Activated CD8-positive, alpha-beta memory T cell treated with anti-CD3 and anti-CD28 coated beads for 36 hours (primary cell): ENCODE measurements around the gene KDM5D. TPM values are rescaled to one million over a fixed set of nuclear protein-coding genes. Genes with fewer than 3 reads are reported as not detected.

Experiments
- CTCF ChIA-PET: fragments of 350-600 bp; sonication (Branson Sonifier 250); formaldehyde crosslinking; loops from one replicate; lab custom pipeline; 2021; ENCODE audit warnings: antibody characterized with exemption; lab: Charles Lee
- POLR2A ChIA-PET: fragments of 350-600 bp; sonication (Branson Sonifier 250); formaldehyde crosslinking; loops from one replicate; lab custom pipeline; 2021; ENCODE audit warnings: antibody characterized with exemption; lab: Charles Lee
- total RNA-seq, 2 experiments: library from RNA; stranded (reverse); gene quantifications; one replicate each; pipeline ENCODE4 v1.2.3, GENCODE V29; 2021

Gene KDM5D
- 10 to 100 TPM; 29.4 to 31.3 TPM for total RNA-seq

DNA sequence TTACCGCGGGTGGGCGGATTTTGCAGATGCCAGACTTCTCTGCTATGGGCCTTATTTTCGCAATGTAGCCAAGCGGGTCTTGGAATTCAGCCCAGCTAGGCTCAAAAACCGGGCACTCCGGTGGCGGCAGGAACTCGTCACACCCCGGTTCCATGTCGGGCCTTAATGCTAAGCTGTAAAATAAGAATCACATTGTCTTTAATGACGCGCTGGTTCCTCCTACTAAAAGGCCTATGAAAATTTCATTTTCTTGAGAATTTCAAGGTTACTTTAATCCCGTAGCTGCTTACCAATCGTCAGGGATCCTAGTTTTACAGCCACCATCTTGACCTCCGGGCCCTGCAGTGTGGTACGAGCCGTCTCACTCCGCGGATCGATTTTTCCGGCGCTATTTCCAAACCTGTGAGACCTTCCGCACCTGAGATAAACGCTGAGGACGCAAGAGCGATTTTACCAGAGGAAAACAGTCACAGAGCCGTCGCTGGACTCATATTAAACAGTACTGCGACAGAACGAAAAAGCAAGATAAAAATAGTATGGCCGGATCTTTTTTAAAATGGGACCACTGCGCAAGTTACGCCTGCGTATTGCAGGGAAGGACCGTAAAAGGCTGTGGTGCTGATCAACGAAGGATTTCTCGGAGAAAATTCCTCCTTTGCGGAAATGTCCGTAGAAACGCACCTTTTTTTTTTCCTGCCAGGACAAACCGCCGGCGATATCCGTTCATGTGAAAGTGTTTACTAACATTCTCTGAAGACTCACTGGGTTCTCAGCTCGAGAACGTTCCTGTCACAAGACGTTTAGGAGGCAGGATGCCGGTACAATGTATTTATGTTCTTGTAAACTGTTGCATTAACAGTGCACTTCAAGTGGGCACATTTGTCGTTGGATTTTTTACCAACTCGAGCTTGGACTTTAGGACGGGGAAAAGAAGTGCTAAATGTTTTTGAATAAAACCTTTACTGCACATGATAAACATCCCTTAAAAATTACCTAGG, at the start of gene KDM5D:
Gene KDM5D, minus strand, starts transcription at position 346 of the 998 bp plus-strand sequence. Its CDS starts 192 bp downstream, at position 154.
- POLR2A ChIA-PET = no interaction called here
- CTCF ChIA-PET = no interaction called here

DNA sequence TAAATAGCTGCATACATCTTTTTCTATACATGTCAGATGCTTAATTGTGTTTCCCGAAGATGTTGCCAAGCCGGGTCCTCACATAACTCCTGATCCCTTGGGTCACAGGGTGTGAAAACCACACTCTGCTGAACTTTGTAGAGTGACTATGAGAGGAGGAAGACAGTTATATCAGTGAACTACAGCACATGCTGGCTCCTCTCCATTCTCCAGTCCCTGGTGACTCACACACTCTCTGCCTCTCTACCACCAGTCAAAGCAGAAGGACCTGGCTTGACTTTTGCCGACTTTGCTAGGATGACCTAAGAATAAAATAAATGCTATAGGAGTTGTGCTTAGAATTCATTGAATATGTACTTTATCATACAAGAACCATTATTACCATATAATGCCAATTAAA, 23.8 kb upstream of the KDM5D start:
- POLR2A ChIA-PET = no interaction called here
- CTCF ChIA-PET = no interaction called here

DNA sequence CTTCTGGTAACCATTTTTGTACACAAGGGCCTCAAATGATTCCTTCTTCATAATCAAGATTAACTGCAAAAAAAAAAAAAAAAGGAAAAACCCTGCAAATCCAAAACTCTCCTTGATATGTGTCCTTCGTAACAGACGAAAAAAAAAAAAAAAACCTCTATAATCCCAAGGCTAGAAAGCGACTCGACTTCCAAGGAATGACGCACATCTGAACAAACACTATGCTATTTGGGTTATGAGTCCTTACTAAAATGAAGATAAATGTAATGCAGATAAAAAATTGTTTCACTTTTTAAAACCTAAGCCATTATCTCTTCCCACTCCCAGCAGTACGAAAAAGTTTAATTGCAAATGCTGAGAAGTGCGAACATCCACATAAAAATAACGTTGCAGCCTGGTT, 1.2 kb downstream of the KDM5D start:
- CTCF ChIA-PET = no interaction called here

DNA sequence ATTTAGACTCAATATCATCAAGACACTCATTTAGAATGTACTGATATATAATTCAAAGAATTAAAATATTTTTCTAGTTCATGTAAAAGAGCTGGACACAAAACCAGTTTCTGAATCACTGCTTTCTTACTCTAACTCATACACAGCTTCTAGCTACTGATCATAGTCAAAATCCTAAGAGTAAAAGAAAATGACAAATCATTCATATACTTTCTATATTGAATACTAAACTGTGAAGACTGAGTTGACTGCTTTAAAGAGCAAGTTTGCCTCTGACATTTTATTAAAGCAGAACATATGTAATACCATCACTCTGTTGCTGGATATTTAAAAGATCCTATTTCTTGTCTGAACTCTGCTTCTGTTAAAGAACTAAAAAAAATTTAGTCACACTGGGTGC, 2.4 kb downstream of the KDM5D start:
- CTCF ChIA-PET = no interaction called here
- POLR2A ChIA-PET = no interaction called here

More for the DNA sequence above, 1.2 kb downstream of the KDM5D start:
- POLR2A ChIA-PET = no interaction called here

DNA sequence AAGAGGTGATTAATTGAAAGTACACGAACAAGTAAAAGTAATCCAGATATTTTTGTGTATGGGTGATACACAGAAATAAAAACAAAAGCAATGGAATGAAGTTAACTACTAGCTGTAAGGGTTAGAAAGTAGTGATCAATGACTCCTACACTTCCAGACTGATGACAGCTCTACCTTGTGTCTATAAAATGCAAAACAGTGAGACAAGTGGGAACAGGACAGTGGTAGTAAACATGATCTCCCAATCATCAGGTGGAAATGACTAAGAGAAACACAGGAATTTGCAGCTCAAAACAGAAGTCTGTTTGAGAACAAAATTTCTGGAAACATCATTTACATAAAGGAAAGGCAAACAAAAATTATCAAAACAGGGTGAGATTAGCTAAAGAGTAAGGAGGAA, 10.1 kb downstream of the KDM5D start:
- POLR2A ChIA-PET = no interaction called here
- CTCF ChIA-PET = no interaction called here

DNA sequence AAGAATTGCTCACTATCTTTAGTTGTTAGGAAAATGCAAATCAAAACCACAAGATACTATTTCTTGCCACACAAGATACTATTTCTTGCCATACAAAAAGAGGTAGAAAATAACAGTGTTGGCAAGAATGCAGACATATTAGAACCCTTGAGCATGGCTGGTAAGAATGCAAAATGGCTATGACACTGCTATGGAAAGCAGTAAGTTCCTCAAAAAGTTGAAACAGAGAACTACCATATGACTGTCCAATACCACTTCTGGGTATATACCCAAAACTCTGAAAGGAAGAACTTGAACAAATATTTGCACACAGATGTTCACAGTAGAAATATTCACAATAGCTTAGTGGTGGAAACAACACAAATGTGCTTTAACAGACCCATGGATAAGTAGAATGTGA, 26.6 kb downstream of the KDM5D start:
- ChIA-PET CTCF (no interaction called here), POLR2A (no interaction called here)

DNA sequence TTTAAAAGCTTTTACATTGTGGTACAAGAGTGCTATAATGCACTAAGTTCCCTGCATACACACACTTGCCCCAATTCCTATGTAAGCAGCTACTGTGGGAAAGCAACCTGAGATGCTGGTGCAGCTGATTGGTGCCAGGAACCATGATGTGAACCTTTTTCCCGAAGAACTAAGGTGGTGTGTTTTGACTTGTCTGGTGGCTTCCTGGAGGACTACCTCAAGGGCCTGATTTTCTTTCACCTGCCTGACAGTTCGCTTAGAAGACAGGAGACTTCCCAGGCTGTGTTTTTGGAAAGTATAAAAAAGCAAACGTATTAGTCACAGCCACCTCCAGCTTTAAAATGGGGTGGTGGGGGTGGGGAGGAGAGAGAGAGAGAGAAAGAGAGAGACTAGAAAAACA, 27.4 kb downstream of the KDM5D start:
- POLR2A ChIA-PET = no interaction called here
- CTCF ChIA-PET = no interaction called here

DNA sequence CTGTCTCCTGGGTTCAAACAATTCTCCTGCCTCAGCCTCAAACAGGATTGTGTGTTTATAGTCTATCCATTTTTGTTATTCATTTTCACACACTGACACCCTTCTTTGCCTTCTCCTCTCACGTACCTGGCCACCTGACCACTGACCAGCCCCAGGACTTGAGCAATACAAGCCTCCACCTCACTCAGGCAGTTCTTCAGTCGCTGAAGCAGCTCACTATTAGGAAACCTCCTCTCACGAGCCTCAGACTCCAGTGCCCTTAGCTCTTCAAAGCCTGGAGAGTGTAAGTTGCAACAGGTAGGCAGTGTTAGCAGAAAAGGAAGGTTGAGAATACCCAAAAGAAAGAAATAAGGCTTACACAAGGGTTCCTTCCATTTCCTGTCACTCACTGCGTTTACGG, 29.3 kb downstream of the KDM5D start:
- ChIA-PET CTCF (no interaction called here), POLR2A (no interaction called here)

DNA sequence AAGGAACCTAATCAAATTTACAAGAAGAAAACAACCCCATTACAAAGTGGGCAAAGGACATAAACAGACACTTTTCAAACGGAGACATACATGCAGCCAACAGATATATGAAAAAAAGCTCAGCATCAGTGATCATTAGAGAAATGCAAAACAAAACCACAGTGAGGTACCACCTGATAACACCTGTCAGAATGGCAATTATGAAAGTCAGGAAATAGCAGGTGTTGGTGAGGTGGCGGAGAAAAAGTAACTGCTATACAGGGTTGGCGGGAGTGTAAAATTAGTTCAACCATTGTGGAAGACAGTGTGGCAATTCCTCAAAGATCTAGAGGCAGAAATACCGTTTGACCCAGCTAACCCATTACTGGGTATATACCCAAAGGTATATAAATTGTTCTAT, 31.1 kb downstream of the KDM5D start:
- ChIA-PET POLR2A (no interaction called here), CTCF (no interaction called here)

DNA sequence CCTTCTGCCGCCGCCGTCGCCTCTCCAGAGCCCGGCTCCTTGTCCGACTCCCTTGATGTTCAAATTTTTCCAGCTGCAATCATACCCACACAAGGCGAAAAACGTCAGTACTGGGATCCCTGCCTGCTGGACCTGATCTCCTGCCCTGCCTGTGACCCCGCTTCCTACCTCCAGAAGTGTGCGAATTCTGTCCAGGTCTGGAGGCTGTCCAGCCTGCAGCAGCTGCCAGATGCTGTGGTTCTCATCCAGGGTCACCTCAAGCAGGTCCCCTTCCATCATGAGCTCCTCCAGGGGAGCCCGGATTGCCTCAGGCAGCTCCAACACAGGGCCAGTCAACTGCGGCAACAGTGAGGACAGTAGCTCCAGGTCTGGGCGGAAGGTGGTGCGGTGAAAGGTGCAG, 38.3 kb downstream of the KDM5D start:
- ChIA-PET POLR2A (no interaction called here), CTCF (no interaction called here)

DNA sequence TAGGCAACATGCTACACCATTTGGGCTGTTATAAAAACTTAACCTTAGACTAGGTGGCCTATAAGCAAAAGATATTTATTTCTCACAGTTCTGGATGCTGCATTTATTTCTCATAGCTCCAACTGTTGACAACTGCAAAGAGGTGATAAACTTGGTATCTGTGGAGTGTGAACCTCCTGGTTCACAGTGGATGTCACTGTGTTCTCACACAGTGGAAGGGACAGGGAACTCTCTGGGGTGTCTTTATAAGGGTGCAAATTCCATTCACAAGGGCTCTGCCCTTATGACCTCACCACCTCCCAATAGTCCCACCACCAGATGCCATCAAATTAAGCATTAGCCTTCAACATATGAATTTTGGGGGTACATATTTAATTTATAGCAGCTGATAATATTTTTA, 46.0 kb downstream of the KDM5D start:
- ChIA-PET POLR2A (no interaction called here), CTCF (no interaction called here)

DNA sequence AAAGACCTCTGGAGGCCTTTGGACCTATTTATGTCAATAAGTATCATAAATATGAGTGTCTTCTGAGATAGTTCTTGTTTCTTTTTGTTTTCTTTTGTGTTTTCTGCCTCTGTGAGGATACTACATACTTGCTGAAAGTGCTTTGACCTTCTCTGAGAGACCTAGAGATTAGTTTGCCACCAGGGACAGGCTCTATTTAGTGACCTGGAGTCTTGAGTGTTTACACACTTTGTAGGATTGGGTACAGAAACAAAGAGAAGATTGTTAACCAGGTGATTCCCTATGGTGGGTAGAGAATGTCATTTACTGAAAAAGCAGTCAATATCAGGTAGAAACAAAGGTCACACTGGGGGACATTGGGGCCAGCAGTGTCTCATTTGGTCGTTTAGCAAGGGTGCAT, 63.7 kb downstream of the KDM5D start:
- ChIA-PET CTCF (no interaction called here), POLR2A (no interaction called here)
